SK-N-SH (cell line): ENCODE results near the gene ZC2HC1C.

ENCODE experiments used
- EP300 ChIP-seq, 2 experiments: IDR thresholded peaks; 2 replicates each; pipeline versions ENCODE4 v1.4.0 to v1.6.1; 2012; ENCODE audit warnings: borderline replicate concordance in 1 of 2, low read depth in 1 of 2, low read length in 1 of 2
- EZH2phosphoT487 ChIP-seq: fragments of 200-600 bp; sonication (generic); IDR thresholded peaks from 2 replicates; pipeline ENCODE4 v1.6.1; 2017; ENCODE audit warnings: low read depth, mixed run types, mild to moderate bottlenecking, antibody characterized with exemption, moderate library complexity, borderline replicate concordance
- FOXJ3 ChIP-seq: sonication (generic); formaldehyde crosslinking; IDR thresholded peaks from 2 replicates; pipeline ENCODE4 v1.5.1; 2020; ENCODE audit warnings: mild to moderate bottlenecking, missing genetic modification reagents
- RAD21 ChIP-seq: IDR thresholded peaks from 2 replicates; pipeline ENCODE4 v1.6.1; 2012; ENCODE audit warnings: mild to moderate bottlenecking, low read length
- SMC3 ChIP-seq: IDR thresholded peaks from 2 replicates; pipeline ENCODE4 v1.6.1; 2012; ENCODE audit warnings: low read depth, low read length, improper control_type of control experiment
- YY1 ChIP-seq: IDR thresholded peaks from 2 replicates; pipeline ENCODE4 v1.4.0; 2012; ENCODE audit warnings: low read depth, mild to moderate bottlenecking
- TF ChIP-seq, protein P1 (sequence below): IDR thresholded peaks from 2 replicates; pipeline ENCODE4; 2012
- TF ChIP-seq, protein P2 (sequence below): fragments of 200-600 bp; sonication (generic); IDR thresholded peaks from 2 replicates; pipeline ENCODE4 v1.6.1; 2017; ENCODE audit warnings: antibody characterized with exemption, mild to moderate bottlenecking, moderate library complexity
- TF ChIP-seq, protein P3 (sequence below): IDR thresholded peaks from 2 replicates; pipeline ENCODE4 v1.4.0; 2012; ENCODE audit warnings: low read depth
- TF ChIP-seq, protein P4 (sequence below): IDR thresholded peaks from 2 replicates; pipeline ENCODE4 v1.6.1; 2012; ENCODE audit warnings: mild to moderate bottlenecking, low read depth, low read length, moderate library complexity
- TF ChIP-seq, protein P5 (sequence below): IDR thresholded peaks from 2 replicates; pipeline ENCODE4 v1.4.0; 2012; ENCODE audit warnings: low read depth, borderline replicate concordance

DNA sequence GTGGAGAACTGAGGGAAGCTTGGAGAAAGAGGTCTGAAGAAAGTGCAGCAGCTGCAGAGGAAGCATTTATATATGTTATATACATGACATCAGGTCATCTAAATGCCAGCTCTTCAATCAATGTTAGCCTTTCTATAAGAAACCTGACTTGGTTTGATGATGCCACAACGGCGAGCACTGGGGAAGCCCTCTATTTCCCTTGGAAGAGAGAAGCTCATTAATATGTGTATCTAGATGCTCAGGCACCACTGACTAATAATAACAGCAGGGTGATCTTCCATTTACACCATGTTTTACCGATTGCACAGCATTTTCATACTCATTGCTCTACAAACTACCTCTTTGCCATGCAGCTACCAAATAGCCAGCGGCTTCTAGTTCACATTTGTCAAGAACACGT is 6.4 kb upstream of the ZC2HC1C start:
- TF ChIP-seq SMC3 (no peak), EZH2phosphoT487 (no peak), FOXJ3 (no peak), EP300 (IDR thresholded peaks at IDR 0.05; ENCODE audit: borderline replicate concordance in 1 of 2, low read depth in 1 of 2, low read length in 1 of 2) (no peak), YY1 (no peak), RAD21 (no peak)
- TF ChIP-seq, protein P1, sequence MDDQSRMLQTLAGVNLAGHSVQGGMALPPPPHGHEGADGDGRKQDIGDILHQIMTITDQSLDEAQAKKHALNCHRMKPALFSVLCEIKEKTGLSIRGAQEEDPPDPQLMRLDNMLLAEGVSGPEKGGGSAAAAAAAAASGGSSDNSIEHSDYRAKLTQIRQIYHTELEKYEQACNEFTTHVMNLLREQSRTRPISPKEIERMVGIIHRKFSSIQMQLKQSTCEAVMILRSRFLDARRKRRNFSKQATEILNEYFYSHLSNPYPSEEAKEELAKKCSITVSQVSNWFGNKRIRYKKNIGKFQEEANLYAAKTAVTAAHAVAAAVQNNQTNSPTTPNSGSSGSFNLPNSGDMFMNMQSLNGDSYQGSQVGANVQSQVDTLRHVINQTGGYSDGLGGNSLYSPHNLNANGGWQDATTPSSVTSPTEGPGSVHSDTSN, result no peak
- TF ChIP-seq, protein P2, sequence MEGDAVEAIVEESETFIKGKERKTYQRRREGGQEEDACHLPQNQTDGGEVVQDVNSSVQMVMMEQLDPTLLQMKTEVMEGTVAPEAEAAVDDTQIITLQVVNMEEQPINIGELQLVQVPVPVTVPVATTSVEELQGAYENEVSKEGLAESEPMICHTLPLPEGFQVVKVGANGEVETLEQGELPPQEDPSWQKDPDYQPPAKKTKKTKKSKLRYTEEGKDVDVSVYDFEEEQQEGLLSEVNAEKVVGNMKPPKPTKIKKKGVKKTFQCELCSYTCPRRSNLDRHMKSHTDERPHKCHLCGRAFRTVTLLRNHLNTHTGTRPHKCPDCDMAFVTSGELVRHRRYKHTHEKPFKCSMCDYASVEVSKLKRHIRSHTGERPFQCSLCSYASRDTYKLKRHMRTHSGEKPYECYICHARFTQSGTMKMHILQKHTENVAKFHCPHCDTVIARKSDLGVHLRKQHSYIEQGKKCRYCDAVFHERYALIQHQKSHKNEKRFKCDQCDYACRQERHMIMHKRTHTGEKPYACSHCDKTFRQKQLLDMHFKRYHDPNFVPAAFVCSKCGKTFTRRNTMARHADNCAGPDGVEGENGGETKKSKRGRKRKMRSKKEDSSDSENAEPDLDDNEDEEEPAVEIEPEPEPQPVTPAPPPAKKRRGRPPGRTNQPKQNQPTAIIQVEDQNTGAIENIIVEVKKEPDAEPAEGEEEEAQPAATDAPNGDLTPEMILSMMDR, result no peak
- TF ChIP-seq, protein P3, sequence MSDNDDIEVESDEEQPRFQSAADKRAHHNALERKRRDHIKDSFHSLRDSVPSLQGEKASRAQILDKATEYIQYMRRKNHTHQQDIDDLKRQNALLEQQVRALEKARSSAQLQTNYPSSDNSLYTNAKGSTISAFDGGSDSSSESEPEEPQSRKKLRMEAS, result no peak
- TF ChIP-seq, protein P4, sequence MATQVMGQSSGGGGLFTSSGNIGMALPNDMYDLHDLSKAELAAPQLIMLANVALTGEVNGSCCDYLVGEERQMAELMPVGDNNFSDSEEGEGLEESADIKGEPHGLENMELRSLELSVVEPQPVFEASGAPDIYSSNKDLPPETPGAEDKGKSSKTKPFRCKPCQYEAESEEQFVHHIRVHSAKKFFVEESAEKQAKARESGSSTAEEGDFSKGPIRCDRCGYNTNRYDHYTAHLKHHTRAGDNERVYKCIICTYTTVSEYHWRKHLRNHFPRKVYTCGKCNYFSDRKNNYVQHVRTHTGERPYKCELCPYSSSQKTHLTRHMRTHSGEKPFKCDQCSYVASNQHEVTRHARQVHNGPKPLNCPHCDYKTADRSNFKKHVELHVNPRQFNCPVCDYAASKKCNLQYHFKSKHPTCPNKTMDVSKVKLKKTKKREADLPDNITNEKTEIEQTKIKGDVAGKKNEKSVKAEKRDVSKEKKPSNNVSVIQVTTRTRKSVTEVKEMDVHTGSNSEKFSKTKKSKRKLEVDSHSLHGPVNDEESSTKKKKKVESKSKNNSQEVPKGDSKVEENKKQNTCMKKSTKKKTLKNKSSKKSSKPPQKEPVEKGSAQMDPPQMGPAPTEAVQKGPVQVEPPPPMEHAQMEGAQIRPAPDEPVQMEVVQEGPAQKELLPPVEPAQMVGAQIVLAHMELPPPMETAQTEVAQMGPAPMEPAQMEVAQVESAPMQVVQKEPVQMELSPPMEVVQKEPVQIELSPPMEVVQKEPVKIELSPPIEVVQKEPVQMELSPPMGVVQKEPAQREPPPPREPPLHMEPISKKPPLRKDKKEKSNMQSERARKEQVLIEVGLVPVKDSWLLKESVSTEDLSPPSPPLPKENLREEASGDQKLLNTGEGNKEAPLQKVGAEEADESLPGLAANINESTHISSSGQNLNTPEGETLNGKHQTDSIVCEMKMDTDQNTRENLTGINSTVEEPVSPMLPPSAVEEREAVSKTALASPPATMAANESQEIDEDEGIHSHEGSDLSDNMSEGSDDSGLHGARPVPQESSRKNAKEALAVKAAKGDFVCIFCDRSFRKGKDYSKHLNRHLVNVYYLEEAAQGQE, result no peak
- TF ChIP-seq, protein P5, sequence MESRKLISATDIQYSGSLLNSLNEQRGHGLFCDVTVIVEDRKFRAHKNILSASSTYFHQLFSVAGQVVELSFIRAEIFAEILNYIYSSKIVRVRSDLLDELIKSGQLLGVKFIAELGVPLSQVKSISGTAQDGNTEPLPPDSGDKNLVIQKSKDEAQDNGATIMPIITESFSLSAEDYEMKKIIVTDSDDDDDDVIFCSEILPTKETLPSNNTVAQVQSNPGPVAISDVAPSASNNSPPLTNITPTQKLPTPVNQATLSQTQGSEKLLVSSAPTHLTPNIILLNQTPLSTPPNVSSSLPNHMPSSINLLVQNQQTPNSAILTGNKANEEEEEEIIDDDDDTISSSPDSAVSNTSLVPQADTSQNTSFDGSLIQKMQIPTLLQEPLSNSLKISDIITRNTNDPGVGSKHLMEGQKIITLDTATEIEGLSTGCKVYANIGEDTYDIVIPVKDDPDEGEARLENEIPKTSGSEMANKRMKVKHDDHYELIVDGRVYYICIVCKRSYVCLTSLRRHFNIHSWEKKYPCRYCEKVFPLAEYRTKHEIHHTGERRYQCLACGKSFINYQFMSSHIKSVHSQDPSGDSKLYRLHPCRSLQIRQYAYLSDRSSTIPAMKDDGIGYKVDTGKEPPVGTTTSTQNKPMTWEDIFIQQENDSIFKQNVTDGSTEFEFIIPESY, result no peak
